HAP-1 (cell line): ENCODE results near the gene WDR91.
"Not testable (repeated sequence)": the region's sequence is repeated elsewhere in the genome, so short reads cannot be mapped to it uniquely, and the experiment has no call there.

Experiments used
- DNase-seq, 2 experiments: peaks; one replicate each; pipeline ENCODE4 v3.0.0-alpha.2; 2016 to 2020; ENCODE audit warnings: low spot score in 2 of 2
- H3K27me3 ChIP-seq: fragments of 250-450 bp; sonication (Bioruptor Pico); 2 replicates; pipeline ENCODE4 v1.5.1; 2020; ENCODE audit warnings: low read depth, mild to moderate bottlenecking, moderate library complexity
- H3K36me3 ChIP-seq: fragments of 250-450 bp; sonication (Bioruptor Pico); replicated peaks from 2 replicates; pipeline ENCODE4 v1.5.1; 2020; ENCODE audit warnings: mild to moderate bottlenecking
- H3K4me1 ChIP-seq: fragments of 250-450 bp; sonication (Bioruptor Pico); 2 replicates; pipeline ENCODE4 v1.5.1; 2020; ENCODE audit warnings: mild to moderate bottlenecking
- H3K4me3 ChIP-seq: fragments of 250-450 bp; sonication (Bioruptor Pico); 2 replicates; pipeline ENCODE4 v1.5.1; 2020; ENCODE audit warnings: mild to moderate bottlenecking, moderate library complexity
- H3K9me3 ChIP-seq: fragments of 250-450 bp; sonication (Bioruptor Pico); 2 replicates; pipeline ENCODE4 v1.5.1; 2020; ENCODE audit warnings: mild to moderate bottlenecking, moderate library complexity
- in situ Hi-C: fragments of 300-500 bp; cut with MboI; formaldehyde crosslinking; loops from 3 replicates; pipeline ENCODE4 v1.14.3; 2020; ENCODE audit warnings: low sequenced_read_pairs, inconsistent platforms, mixed read lengths

The WDR91 gene

DNA sequence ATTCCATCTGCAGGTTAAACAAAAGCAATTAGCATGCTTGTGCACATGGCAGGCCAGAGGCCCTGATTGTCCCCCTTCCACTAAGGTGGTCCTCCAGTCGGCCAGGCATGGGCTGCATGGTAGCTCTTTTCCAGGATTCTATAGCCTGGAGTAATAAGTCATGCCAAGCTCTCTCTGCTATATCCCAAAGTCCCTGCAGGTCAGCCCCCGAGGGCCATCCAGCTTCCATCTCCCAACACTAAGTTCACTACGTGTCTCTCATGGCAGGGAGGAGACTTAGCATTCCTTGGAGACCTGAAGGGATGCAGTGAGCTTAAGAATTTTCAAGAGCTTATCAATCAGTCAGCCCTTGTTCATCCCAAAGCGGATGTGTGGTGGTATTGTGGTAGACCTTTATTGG lies 37.4 kb downstream of the WDR91 start:
- not testable (repeated sequence) for H3K4me3 ChIP-seq

DNA sequence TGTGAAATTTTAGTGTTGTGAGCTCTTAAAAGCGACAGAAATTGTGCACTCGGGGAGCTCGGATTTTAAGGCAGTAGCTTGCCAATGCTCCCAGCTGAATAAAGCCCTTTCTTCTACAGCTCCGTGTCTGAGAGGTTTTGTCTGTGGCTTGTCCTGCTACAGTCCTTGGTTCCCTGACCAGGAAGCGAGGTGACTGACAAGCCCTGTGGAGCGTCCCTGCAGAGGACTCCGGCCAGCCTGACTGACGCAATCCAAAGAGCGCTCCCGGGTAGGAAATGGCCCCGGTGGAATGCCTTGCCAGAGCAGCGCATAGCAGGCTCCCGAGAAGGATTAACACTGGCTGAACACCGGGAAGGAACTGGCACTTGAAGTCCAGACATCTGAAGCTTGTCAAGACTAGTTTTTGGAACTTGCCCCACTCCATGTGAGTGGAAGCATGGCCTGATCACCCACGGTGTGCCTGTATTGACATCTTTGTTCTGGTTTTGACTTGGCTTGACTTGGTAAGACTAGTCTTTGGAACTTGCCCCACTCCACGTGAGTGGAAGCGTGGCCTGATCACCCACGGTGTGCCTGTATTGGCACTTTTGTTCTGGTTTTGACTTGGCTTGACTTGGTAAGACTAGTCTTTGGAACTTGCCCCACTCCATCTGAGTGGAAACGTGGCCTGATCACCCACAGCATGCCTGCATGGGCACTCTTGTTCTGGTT lies 39.6 kb downstream of the WDR91 start:
- H3K36me3 ChIP-seq: peaks cover 35% of the 10 kb centered on the region
- in situ Hi-C loops: loop anchor here (25.0 kb wide), 1 partner anchor 184 kb away; the partner anchor contains the start of gene AGBL3
- not testable (repeated sequence) for H3K27me3 ChIP-seq, DNase-seq, H3K9me3 ChIP-seq, H3K4me1 ChIP-seq, H3K4me3 ChIP-seq

More for the DNA sequence above, 37.4 kb downstream of the WDR91 start:
- H3K9me3 ChIP-seq, DNase-seq, H3K27me3 ChIP-seq: not testable (repeated sequence)
- peaks cover 16% of the 10 kb centered on the region for H3K36me3 ChIP-seq
- peaks cover 17% of the 10 kb centered on the region for H3K4me1 ChIP-seq
- in situ Hi-C loops: loop anchor here (25.0 kb wide), 1 partner anchor 187 kb away; the partner anchor contains the start of gene AGBL3

DNA sequence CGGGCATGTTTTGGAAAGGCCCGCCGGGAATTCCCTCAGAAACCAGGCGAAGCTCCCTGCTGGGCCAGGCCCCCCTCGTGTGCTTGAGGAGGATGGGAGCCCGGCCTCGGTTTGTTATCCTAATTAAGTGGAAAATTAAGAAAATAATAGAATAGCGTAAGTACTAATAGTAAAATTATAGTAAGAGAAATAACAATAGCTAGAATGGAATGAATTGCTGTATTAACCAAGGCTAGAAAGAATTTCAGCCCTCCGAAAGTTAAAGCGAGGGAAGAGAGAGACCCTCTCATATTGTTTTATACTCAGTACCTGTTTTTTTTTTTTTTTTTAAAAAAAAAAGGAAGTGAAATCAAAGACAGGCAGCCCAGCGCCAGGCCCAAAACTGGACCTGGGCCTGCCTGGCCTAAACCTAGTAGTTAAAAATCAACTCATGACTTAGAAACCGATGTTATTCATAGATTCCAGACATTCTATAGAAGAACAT lies 40.3 kb downstream of the WDR91 start:
- Histone ChIP-seq H3K4me3 (peak overlapping the region; percentile 94), H3K36me3 (peaks cover 42% of the 10 kb centered on the region)
- not testable (repeated sequence) for H3K27me3 ChIP-seq, DNase-seq, H3K9me3 ChIP-seq, H3K4me1 ChIP-seq
- in situ Hi-C loops: loop anchor here (25.0 kb wide), 1 partner anchor 184 kb away; the partner anchor contains the start of gene AGBL3

DNA sequence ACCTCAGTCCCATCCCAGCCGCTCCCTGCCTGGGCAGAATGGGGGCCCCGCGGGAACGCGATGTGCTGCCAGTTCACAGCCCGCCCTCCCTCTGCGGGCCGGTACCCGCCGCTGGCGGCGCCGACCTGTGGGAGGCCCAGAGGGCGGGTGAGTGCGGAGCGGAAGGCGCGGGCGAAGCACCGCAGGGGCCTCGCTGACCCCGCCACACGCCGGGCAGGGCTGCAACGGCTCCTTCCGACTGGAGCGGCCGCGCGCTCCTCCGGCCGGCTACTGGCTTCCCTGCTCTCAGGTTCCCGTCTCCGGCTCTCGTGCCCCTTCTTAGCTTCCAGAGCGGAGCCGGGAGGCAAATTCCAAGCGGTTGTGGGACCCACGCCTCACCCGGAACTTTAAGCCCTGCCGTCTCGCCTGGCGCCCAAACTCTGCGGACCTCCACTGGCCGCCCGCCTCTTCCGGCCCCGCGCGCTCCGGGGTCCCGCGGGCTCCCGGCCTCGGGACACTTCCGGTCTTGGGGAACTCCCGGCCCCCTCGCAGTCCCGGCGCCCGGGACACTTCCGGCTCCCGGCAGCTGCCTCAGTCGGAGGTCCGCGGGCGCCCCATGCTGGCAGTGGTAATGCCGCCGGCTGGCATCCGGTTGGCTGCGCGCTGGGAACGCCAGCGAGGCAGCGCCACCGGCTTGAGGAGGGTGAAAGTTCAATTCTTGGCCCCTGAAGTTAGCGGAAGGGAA lies 40.9 kb downstream of the WDR91 start, which contains the start of gene CYREN:
TSS of gene CYREN (minus strand) at position 434 of the 724 bp plus-strand sequence. CDS start 1,785 bp downstream, outside the sequence.
- in situ Hi-C loops: loop anchor here (25.0 kb wide), 1 partner anchor 183 kb away; the partner anchor contains the start of gene AGBL3
- Histone ChIP-seq H3K36me3 (peaks cover 48% of the 10 kb centered on the region), H3K4me1 (peaks cover 9% of the 10 kb centered on the region), H3K4me3 (peak within 1 kb of the TSS; percentile 94), H3K9me3 (no peaks in the 10 kb centered on the region), H3K27me3 (no peaks in the 10 kb centered on the region)
- DNase-seq: peak; percentile 90 to 96

DNA sequence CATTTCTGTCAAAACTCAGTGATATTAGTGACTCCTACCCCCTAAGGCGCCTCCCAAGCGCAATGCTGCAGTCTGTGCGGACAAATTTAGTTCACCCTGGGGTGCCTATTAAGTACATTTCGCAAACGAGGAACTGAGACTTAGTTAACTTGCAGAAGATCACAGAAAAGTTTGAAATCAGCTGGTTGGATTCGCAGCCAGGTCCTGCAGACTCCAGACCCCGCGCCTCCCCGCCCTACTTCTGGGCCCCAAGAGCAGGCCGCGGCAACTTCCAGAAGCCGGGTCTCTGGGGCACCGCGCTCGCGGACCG lies 41.4 kb downstream of the WDR91 start:
- DNase-seq: peak in 1 of 2 experiments; percentile 5
- H3K9me3 ChIP-seq: no peaks in the 10 kb centered on the region
- in situ Hi-C loops: loop anchor here (25.0 kb wide), 1 partner anchor 183 kb away; the partner anchor contains the start of gene AGBL3
- peaks cover 53% of the 10 kb centered on the region for H3K36me3 ChIP-seq
- H3K4me3 ChIP-seq: peak overlapping the region; percentile 94
- H3K27me3 ChIP-seq: no peaks in the 10 kb centered on the region
- H3K4me1 ChIP-seq: peaks cover 9% of the 10 kb centered on the region

DNA sequence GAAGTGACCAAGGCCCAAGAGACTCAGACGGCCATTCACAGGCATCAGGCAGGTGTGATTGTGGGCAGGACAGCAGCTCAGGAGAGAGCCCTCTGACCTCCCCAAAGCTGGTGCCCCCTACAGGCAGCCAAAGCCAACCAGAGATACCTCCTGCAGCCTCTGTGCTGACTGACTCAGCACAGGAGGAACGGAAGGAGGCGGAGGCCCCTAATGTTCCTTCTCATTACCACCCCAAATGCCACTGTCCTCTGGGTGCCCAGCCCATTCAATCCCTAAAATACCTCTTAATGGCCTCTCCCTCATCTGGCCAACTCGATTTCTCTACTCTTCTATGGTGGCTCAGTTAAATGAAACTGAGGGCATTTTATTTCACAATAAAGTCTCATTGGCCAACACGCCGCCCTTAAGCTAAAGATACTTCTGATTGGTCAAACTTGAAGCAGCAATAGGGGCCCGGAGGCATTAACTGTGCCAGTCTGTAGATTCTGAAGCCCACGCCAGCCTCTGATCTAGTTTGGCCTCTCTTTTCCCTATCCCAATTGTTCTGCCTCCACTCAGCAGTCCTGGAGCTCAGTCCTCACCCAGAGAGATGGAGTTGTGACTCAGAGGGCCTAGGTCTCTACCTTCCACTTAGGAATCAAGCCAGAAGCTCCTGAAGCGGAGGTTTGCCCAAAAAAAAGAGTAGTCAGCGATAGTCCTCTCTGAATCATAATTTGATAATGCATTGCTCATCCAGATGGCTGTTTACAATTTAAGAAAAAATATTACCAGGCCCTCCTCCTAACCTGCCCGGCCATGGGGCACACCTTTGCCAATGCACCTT lies 42.0 kb downstream of the WDR91 start:
- peak; percentile 15 to 71 for DNase-seq
- peaks cover 58% of the 10 kb centered on the region for H3K36me3 ChIP-seq
- in situ Hi-C loops: loop anchor here (25.0 kb wide), 1 partner anchor 182 kb away; the partner anchor contains the start of gene AGBL3
- H3K4me3 ChIP-seq: peak overlapping the region; percentile 94
- peaks cover 9% of the 10 kb centered on the region for H3K4me1 ChIP-seq
- H3K27me3 ChIP-seq: no peaks in the 10 kb centered on the region
- no peaks in the 10 kb centered on the region for H3K9me3 ChIP-seq

DNA sequence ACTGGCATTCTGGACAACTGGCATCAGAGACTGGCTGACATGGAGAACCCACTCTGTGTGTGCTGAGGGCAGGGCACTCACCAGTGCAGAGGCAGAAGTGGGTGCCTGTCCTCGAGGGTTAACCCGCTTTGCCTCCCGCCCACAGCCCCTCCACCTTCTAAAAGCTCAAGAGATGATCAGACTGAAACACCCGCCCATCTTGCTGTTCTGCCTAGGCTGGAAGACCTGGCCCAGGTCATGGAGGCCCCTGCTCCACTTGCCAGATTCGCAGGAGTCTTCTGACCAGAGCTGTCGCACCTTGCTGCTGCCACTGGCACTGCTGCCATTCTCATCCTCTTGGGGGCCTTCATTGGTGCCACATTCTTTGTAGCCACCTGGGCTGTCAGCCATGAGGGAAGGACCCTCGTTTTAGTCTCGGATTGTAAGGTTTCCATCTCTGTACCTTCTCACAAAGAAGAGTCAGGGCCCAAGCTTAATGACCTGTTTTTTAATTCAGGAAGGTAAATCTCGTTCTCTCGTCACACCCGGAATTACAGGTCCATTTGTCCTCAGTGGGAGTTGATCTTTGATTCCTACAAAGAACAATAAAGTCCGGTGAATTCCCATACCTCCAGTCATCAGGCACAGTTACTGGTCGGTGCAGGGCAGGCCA lies 42.7 kb downstream of the WDR91 start:
- no peak for DNase-seq
- Histone ChIP-seq H3K9me3 (no peaks in the 10 kb centered on the region), H3K27me3 (no peaks in the 10 kb centered on the region), H3K4me1 (peaks cover 9% of the 10 kb centered on the region), H3K4me3 (peak overlapping the region; percentile 94; the same call in 1 of the 2 replicates), H3K36me3 (peaks cover 66% of the 10 kb centered on the region)
- in situ Hi-C loops: loop anchor here (25.0 kb wide), 1 partner anchor 181 kb away; the partner anchor contains the start of gene AGBL3

DNA sequence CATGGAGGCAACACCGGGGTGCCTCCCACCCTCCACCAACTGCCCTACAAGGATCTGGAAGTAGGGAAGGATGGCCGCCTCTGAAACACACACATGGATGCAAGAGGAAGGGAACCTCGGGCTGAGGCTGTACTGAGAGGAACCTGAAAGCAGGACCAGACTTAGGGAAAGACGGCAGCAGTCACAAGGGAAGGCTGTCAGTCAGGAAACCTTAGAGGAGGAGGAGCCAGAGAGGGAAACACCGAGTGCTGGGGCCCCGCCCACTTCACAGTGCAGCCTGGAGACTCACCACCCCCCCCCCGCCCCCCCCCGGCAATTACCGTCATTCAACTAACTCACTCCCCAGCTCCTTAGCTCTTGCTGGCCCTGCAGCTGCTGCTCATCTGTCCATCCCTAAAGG lies 43.3 kb downstream of the WDR91 start:
- in situ Hi-C loops: loop anchor here (25.0 kb wide), 1 partner anchor 181 kb away; the partner anchor contains the start of gene AGBL3
- Histone ChIP-seq H3K36me3 (peaks cover 66% of the 10 kb centered on the region), H3K4me3 (no peak overlapping the region), H3K27me3 (no peaks in the 10 kb centered on the region), H3K9me3 (no peaks in the 10 kb centered on the region), H3K4me1 (peaks cover 9% of the 10 kb centered on the region)
- no peak for DNase-seq

DNA sequence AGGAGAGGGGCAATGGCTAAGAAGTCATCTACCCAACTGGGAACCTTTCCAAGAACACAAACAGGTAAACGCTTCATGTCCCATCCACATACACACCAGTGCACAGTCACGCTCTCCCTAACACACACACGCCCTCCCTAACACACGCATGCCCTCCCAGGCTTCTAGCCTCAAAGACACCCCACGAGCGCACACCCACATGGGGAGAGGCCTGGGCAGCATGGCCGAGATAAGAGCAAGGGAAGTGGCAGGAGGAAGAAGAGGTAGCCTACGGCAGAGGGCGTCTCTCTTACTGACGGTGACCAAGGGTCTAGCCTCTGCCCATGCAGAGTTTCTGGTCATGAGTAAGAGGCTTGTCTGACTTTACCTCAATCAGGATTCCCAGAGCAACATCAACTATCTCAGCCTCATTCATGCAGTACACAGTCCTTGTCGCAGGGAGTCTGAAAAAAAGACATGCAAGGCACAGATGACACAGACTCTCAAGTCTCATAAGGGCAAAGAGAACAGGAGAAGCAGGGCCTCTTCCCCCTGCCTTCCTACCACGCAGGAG lies 43.9 kb downstream of the WDR91 start:
- Histone ChIP-seq H3K4me1 (peaks cover 9% of the 10 kb centered on the region), H3K4me3 (no peak overlapping the region), H3K36me3 (peaks cover 66% of the 10 kb centered on the region), H3K9me3 (0 out of 2 replicates have a peak, but pooled peaks cover 4% of the 10 kb centered on the region), H3K27me3 (no peaks in the 10 kb centered on the region)
- DNase-seq: no peak
- in situ Hi-C loops: loop anchor here (25.0 kb wide), 1 partner anchor 180 kb away; the partner anchor contains the start of gene AGBL3

DNA sequence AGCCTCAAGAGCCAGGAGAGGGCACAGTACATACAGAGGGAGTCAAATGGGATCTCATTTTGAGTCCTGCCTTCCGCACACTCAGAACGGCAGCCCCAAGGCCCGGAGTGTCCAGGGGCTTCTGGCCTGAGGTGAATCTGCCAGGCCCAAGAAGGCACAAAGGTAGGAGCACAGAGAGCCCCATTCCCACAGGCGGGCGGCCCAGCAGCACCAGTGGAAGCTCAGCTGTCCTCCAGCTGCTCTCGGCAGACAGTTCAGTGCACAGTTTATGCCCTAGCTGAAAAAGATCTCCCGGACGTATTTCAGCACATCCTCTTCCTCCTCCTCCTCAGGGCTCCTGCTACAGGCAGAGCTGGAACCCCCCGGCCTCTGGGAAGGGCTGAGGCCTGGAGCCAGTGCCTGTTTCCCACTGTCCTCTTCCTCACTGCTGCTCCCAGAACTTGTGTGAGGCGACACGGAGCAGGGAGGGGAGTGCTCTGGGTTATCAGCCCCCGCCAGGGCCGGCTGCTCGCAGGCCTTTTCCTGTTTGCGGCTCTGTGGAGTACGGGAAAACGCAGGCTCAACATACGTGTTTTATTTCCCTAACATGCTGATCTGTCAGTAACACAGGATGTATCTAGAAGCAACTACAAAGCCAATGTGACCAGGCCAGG lies 44.9 kb downstream of the WDR91 start:
- H3K4me1 ChIP-seq: peaks cover 9% of the 10 kb centered on the region
- in situ Hi-C loops: loop anchor here (25.0 kb wide), 1 partner anchor 179 kb away; the partner anchor contains the start of gene AGBL3
- peaks cover 66% of the 10 kb centered on the region for H3K36me3 ChIP-seq

DNA sequence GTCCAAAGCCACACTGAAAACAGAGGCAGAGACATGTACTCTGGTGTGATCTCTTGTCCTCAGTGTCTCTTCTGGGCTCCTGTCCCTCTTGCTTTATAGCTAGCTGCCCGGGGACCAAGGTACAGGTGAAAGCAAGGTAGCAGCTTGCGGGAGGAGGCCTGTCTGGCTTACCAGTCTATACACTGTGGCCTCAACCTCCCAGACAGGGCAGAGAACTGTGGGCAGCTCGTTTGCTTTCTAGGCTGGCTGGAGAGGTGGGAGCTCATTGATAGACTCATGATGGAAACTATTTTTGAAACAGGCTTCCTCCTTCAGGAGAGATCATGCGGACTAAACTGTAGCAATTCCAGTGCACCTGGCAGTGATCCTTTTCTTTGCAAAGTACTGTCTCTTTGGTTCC lies 45.5 kb downstream of the WDR91 start:
- Histone ChIP-seq H3K9me3 (0 out of 2 replicates have a peak, but pooled peaks cover 6% of the 10 kb centered on the region), H3K4me1 (peaks cover 6% of the 10 kb centered on the region), H3K4me3 (no peak overlapping the region), H3K27me3 (no peaks in the 10 kb centered on the region), H3K36me3 (peaks cover 66% of the 10 kb centered on the region)
- no peak for DNase-seq
- in situ Hi-C loops: loop anchor here (25.0 kb wide), 1 partner anchor 179 kb away; the partner anchor contains the start of gene AGBL3

More for the DNA sequence above, 44.9 kb downstream of the WDR91 start:
- Histone ChIP-seq H3K9me3 (0 out of 2 replicates have a peak, but pooled peaks cover 6% of the 10 kb centered on the region), H3K27me3 (no peaks in the 10 kb centered on the region), H3K4me3 (no peak overlapping the region)
- DNase-seq: no peak
